Adrenal gland (tissue), 5 donors: ENCODE data around the gene POTEJ.
"Not testable (repeated sequence)": the region's sequence is repeated elsewhere in the genome, so short reads cannot be mapped to it uniquely, and the experiment has no call there.

Experiments
- CTCF ChIP-seq, 6 experiments: fragments of 450-650 bp in 4 of 6; fragments of 200-600 bp in 2 of 6; sonication (generic) in 1 of 6; IDR thresholded peaks; 1 replicate in 5 of 6; 2 replicates in 1 of 6; pipeline versions ENCODE4 v1.5.1 to v1.8.0; 2016 to 2021; ENCODE audit warnings: antibody characterized with exemption in 6 of 6, mild to moderate bottlenecking in 2 of 6, moderate library complexity in 1 of 6
- POLR2A ChIP-seq, 2 donors: fragments of 450-650 bp; IDR thresholded peaks; one replicate each; pipeline ENCODE4 v1.6.1; 2017; ENCODE audit warnings: antibody characterized with exemption in 2 of 2, mild to moderate bottlenecking in 2 of 2, moderate library complexity in 1 of 2
- donor health status: DM: no; HTN: no; CAD: no.

GRCh38 chr2:130566165-130566564 lies 45.1 kb upstream of the POTEJ start:
- TF ChIP-seq POLR2A, CTCF (IDR thresholded peaks at IDR 0.05): not testable (repeated sequence)
